Anterior cingulate cortex (tissue), 58 donors: Measurements from ENCODE around the gene VSIG10.
A peak's percentile ranks its signal among the peaks of the same experiment; 100 is the strongest.

Experiments used
- DNase-seq, 58 donors: peaks; one replicate each; lab custom pipeline; 2025; lab: John Stamatoyannopoulos, UW

VSIG10 gene

GRCh38 chr12:118061873-118062843 lies 41.7 kb downstream of the VSIG10 start:
- peak in 38 of 58 donors; percentile 3 to 61 (median 29) for DNase-seq

- DNase-seq, result peak in 55 of 58 donors; percentile 25 to 87 (median 67)
Measured at GRCh38 chr12:118061011-118061872, 42.6 kb downstream of the VSIG10 start, which contains the start of gene WSB2. WSB2 (minus strand) TSS chr12:118061179; CDS start chr12:118061048, 131 bp downstream.

DNA sequence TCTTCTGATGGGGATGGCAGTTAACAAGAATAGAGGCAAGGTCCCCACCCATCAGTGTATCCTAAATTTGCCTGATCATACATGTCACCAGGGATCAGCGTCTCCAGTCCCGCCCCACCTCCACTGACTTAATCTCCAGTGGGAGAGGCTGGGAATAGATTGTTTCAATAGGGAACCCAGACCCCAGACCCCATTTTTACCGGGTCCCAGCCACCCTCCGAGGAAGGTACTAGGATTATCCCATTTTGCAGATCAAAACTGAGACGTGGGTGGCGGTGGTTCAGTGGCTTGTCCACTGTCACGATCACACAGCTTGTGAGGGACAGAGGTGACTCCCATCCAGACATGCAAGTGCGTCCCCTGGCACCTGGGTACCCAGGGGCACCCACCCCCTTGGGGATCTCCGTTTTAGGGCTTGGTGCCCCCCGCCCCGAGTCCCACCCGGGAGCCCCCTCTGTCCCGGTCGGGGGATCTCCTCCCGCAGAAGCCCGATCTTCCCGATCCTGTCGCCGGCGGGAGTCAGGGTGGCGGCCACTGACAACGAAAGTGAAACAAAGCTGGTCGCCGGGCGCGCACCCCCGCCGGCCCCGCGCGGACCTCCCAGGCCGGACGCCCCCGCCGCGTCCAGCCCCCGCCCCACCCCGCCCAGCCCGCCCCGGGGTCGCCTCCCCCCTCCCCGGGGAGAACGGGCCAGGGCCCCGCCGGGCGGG lies 43.4 kb downstream of the VSIG10 start:
- peak in 45 of 58 donors; percentile 7 to 69 (median 46) for DNase-seq

- DNase-seq, result peak in 10 of 58 donors; percentile 8 to 47 (median 38)
Measured at GRCh38 chr12:118059341-118060191, 44.2 kb downstream of the VSIG10 start.

- no peak for DNase-seq
Measured at GRCh38 chr12:118058881-118059280, 44.9 kb downstream of the VSIG10 start.

DNA sequence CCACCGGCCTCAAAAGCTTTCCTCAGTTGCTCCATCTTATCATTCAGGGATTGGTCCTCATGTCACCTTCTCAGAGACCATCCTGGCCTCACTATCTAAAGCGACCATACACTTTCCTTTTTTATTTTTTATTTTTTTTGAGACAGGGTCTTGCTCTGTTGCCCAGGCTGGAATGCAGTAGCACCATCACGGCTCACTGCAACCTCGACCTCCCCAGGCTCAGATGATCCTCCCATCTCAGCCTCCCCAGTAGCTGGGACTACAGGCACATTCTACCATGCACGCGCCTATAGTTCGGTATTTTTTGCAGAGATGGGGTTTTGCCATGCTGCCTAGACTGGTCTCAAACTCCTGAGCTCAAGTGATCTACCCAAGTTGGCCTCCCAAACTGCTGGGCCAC lies 45.6 kb downstream of the VSIG10 start:
- no peak for DNase-seq

DNA sequence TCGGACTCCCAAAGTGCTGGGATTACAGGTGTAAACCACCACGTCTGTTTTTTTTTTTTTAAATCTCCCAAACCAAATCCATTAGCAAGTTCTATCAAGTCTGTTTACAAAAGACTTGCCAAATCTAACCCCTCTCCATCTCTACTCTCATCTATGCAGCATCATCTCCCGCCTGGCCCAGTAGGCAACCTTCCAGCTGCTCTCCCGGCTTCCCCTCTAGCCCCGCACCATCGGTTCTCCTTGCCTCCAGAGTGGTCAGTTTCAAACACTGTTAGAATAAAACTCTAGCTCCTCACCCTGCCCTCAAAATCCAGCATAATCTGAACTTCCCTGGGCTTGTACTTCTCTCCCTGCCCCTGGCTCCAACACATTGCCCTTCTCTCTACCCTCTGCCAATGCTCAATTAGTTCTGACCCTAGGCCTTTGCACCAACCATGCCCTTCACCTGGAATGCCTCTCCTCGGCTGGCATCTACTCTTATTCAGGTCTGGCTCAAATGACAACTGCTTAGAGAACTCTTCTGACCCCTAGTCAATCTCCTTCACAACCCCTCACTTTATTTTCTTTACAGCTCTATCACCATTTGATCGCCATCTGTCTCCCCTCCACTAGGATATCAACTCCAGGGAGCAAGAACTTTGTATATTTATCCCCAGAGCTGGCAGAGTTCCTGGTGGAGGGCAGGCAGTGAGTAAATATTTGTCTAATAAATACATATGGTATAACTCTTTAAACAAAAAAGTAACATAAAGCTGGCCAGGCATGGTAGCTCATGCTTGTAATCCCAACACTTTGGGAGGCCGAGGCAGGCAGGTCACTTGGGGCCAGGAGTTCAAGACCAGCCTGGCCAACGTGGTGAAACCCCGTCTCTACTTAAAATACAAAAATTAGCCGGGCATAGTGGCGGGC lies 47.7 kb downstream of the VSIG10 start:
- no peak for DNase-seq

- DNase-seq, result peak in 3 of 58 donors; percentile 9 to 16 (median 10)
Measured at GRCh38 chr12:118055144-118055557, 48.7 kb downstream of the VSIG10 start.

DNA sequence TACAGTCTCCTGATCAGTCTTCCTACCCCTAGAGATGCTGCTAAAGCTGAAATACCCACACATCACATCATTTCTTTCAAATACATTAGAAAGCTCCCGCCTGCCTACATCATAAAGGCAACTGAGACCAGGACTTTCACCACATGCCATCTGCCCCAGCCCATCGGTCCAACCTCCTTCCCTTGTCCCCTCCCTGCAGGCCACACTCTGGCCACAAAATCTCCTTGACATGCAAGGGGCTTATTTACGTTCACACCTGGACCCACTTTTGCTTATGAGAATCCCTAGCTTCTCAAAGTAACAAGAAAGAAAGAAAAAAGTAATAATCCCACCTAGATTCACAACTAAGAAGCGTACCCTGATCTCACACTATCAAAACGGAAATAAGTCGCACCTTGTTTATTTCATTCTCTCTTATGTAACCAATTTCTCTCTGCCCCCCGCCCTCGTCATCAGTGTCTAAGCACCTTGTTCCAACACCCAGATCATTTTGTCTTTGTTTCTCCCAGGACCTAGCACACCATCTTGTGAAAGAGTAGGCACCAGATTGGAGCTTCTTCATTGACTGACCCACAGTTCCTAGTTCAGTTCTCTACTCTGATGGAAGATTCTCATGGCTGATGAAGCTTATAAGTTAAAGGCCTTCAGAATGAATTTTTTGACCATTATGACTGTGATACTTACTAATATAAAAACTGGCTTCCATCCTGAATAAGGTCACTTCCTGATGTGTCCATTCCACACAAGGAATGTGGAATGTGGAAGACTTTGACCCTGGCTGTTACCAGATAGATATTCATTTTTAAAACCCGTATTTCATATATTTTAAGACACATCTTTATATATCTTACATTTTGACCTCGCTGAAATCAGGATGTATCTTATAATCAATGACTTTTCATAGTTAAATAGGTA lies 50.5 kb downstream of the VSIG10 start:
- DNase-seq, result no peak

DNA sequence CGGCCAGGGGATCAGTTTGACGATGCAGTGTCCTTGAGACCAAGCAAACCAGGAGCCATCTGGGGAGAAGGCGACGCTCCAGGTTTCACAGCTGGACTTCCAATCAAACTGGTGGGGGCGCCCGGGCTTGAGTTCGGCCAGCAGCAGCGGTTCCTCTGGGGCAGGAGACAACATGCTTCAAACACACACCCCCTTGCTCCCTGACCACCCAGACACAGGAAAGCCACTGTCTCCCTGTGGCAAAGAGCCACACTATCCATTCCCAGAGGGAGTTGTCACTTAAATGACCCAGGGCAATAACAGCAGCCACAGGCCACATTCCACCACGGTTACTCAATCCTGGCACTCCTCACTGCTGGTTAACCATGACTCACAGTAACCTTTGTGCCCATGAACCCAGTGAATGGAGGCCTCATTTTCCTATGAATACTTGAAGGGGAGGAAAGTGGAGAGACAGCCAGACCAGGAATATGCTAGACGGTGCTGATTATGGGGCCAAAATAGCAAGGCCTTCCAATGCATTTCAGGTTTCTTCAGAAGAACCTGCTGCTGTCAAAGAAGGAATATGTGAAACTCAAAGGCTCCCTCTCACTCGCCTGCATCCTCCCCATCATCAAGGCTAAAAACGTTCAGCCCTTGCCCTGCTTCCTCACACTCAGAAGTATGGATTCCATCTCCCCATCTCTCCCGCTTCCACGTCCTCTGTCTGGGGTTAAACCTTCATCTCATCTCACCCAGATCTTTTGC lies 51.3 kb downstream of the VSIG10 start:
- peak in 38 of 58 donors; percentile 4 to 80 (median 31) for DNase-seq

GRCh38 chr12:118050972-118051910 lies 52.6 kb downstream of the VSIG10 start:
- no peak for DNase-seq

- no peak for DNase-seq
Measured at GRCh38 chr12:118046430-118046829, 57.4 kb downstream of the VSIG10 start.

DNA sequence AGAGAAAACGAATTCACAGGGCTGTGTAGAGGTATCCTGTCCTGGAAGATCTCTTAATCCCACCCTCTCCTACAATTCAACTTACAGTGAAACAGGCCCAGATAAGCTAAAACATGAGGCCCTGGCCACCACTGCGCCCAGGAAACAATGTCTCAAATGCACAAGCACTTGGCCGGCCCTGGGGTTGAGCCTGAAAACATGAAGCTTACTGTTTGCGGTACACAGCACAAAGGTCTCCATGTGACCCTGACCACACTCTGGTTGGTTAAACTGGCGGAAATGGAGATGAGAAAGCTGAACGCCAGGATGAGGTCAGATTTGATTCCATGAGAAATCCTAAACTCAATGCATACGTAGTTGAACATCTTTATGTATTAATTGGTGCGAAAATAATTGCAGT lies 59.2 kb downstream of the VSIG10 start:
- DNase-seq, result no peak

- no peak for DNase-seq
Measured at GRCh38 chr12:118044075-118044474, 59.7 kb downstream of the VSIG10 start.

- no peak for DNase-seq
Measured at GRCh38 chr12:118042091-118042490, 61.7 kb downstream of the VSIG10 start.
